NCI-H2227 treated with DMSO at 0.1 percent for 48 hours (cell line): ENCODE results near the gene NIN.
"Not testable (repeated sequence)": the region's sequence is repeated elsewhere in the genome, so short reads cannot be mapped to it uniquely, and the experiment has no call there.

ENCODE experiments used
- DNase-seq: peaks from one replicate; lab custom pipeline; 2025; lab: John Stamatoyannopoulos, UW

NIN gene

GRCh38 chr14:50717811-50718210, 113.2 kb downstream of the NIN start:
- DNase-seq: no peak

GRCh38 chr14:50714450-50715073, 116.4 kb downstream of the NIN start:
- DNase-seq: no peak

DNA sequence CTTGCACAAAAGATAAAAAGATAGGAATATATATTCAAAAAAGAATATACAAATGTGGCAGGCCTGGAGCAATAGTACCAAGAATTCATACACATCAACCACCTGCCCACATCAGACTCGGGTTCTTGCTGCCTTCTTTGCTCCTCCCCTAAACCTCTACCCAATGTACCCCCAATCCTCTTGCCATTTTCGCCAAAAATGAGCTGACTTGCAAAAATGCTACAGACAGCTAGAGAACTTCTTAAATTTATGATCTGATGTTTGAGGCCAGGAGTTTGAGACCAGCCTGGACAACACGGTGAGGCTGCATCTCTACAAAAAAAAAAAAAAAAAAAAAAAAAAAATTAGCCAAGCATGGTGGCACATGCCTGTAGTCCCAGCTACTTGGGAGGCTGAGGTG, 119.9 kb downstream of the NIN start:
- DNase-seq: no peak

- no peak for DNase-seq
These were observed 125.9 kb downstream of the NIN start for GRCh38 chr14:50705026-50705593.

DNA sequence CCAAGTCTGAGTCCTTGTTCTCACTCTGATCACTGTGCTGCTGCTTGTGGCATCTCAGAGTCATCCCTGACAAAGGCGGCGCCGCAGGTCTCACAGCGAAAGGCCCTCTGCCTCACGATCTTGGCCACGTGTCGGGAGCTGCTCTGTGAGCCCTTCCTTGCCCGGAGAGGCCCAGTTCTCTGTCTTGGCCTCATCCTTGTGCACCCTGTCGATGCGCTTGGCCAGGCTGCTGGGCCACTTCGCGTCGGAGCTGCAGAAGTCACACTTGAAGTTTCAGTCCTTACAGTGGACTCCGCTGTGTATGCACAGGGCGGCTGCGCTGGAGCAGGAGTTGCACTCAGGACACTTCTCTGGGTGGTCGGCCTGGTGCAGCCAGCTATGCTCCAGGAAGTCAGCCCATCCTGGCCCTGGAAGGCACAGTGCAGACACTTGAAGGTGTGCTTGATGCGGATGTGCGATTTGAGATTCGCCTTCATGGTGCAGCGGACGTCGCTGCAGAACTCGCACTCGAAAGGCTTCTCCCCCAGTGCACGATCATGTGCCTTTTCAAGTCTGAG, 126.4 kb downstream of the NIN start:
- no peak for DNase-seq

GRCh38 chr14:50697659-50698290, 133.2 kb downstream of the NIN start:
- no peak for DNase-seq

- DNase-seq: not testable (repeated sequence)
These were observed 136.7 kb downstream of the NIN start for GRCh38 chr14:50694260-50694659.

DNA sequence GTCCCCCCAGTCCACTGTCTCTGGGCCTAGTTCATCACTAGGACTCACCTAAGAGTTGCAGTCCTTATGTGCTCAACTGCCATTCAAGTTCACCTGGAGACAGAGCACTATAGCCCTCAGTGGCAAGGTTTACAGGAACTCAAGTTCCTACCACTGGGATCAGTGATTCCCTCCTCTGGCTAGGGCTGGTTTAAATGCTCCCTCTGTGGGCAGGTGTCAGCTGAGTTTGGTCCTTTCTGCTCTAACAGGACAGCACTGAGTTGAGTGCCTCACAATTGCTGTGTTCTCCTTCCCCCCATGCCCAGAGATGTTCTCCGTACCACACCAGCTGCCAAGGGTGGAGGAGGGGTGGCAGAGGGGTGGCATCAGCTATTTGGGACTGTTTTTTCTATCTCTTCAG, 142.1 kb downstream of the NIN start:
- no peak for DNase-seq

GRCh38 chr14:50679674-50680073, 151.3 kb downstream of the NIN start:
- no peak for DNase-seq

- no peak for DNase-seq
These were observed 152.8 kb downstream of the NIN start for GRCh38 chr14:50678163-50678562.

- no peak for DNase-seq
These were observed 153.4 kb downstream of the NIN start for GRCh38 chr14:50677527-50678063.

- DNase-seq: no peak
These were observed 154.0 kb downstream of the NIN start for GRCh38 chr14:50676814-50677516.

DNA sequence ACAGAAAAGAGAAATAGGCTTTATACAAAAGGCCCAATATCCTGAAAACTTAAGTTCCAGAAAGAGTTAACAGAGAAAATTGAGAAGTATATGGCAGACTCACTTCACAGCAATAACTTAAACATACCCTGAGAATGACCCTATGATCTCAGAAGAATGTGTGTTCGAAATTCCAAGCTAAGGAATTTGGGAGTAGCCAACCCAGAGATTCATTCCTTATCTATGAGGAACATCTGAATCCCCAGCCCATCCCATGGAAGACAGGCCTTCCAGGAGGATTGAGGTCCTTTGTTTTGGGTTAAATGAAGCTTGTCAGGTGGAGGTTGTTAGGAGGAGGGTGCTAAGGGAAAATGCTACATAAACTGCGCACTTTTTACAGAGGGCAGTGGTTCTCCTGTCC, 155.4 kb downstream of the NIN start:
- DNase-seq: no peak

- no peak for DNase-seq
These were observed 160.1 kb downstream of the NIN start for GRCh38 chr14:50670866-50671256.

DNA sequence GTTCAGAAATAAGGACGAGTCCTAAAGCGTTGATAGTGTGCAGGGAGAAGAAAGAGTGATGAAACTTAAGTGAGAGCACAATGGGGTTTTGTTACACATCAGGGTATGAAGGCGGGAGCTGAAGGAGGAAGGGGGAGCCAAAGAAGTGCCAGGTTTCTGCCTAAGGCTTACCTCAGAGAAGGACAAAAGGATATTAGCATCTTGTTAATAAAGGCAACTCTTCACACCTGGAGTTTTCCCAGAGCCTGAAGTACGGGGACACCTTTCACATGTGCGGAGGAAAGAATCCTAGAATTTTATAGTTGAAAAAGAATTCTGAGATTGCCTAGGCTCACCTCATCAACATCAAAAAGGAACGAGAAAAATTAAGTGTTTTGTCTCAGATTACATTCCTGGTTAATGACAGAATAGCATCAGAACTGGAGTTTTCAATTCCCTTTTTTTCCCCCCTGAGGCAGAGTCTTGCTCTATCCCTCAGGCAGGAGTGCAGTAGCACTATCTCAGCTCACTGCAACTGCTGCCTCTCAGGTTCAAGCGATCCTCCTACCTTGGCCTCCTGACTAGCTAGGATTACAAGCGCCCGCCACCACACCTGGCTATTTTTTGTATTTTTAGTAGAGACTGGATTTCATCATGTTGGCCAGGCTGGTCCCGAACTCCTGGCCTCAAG, 160.6 kb downstream of the NIN start:
- no peak for DNase-seq
